ENCODE measurements around the gene GRSF1.

GRSF1 gene

DNA sequence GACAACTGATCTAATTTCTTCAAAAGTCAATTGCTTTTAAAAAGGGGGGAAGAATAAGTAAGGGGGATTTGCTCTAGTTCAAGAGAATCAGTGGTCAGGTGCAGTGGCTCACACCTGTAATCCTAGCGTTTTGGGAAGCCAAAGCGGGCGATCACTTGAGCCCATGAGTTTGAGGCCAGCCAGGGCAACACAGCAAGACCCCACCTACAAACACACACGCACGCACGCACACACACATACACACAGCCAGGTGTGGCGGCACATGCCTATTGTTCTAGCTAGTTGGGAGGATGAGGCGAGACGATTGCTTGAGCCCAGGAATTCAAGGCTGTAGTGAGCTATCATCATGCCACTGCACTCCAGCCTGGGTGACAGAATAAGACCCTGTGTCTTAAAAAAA, 9.6 kb downstream of the GRSF1 start:
- Histone ChIP-seq H3K36me3 (ENCODE audit: control insufficient read depth, insufficient read depth, low read length) (peaks cover 10% of the 10 kb centered on the region), H3K4me3 (replicated peaks; ENCODE audit: low read depth, low read length) (no peak overlapping the region), H3K27me3 (replicated peaks; ENCODE audit: control insufficient read depth, insufficient read depth, low read length) (no peaks in the 10 kb centered on the region)
- TF ChIP-seq, protein P1, sequence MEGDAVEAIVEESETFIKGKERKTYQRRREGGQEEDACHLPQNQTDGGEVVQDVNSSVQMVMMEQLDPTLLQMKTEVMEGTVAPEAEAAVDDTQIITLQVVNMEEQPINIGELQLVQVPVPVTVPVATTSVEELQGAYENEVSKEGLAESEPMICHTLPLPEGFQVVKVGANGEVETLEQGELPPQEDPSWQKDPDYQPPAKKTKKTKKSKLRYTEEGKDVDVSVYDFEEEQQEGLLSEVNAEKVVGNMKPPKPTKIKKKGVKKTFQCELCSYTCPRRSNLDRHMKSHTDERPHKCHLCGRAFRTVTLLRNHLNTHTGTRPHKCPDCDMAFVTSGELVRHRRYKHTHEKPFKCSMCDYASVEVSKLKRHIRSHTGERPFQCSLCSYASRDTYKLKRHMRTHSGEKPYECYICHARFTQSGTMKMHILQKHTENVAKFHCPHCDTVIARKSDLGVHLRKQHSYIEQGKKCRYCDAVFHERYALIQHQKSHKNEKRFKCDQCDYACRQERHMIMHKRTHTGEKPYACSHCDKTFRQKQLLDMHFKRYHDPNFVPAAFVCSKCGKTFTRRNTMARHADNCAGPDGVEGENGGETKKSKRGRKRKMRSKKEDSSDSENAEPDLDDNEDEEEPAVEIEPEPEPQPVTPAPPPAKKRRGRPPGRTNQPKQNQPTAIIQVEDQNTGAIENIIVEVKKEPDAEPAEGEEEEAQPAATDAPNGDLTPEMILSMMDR (IDR thresholded peaks at IDR 0.05; ENCODE audit: insufficient read depth, low read length, poor library complexity, severe bottlenecking), result no peak
- no peak for DNase-seq (ENCODE audit: extremely low read depth, insufficient read length)

- TF ChIP-seq, protein P1 (IDR thresholded peaks at IDR 0.05; ENCODE audit: insufficient read depth, low read length, poor library complexity, severe bottlenecking), result no peak
- H3K4me3 ChIP-seq (replicated peaks; ENCODE audit: low read depth, low read length), result no peak overlapping the region
- peaks cover 10% of the 10 kb centered on the region for H3K36me3 ChIP-seq (ENCODE audit: control insufficient read depth, insufficient read depth, low read length)
- no peaks in the 10 kb centered on the region for H3K27me3 ChIP-seq (replicated peaks; ENCODE audit: control insufficient read depth, insufficient read depth, low read length)
- DNase-seq (ENCODE audit: extremely low read depth, insufficient read length), result no peak
Observed at GRCh38 chr4:70829492-70829891, 10.2 kb downstream of the GRSF1 start.

DNA sequence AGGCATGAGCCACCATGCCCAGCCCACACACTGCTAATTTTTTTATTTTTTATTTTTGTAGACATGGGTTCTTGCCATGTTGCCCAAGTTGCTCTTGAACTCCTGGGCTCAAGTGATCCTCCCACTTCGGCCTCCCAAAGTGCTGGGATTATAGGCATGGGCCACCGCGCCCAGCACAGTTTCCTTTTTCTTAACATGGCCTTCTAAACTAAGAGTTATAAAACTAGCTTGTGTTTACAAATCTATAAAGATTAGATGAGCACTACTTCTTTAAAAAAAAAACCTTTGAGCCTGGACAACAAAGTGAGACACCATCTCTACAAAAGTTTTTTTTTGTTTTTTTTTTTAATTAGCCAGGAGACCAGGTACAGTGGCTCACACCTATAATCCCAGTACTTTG, 10.7 kb downstream of the GRSF1 start:
- no peak overlapping the region for H3K4me3 ChIP-seq (replicated peaks; ENCODE audit: low read depth, low read length)
- peaks cover 10% of the 10 kb centered on the region for H3K36me3 ChIP-seq (ENCODE audit: control insufficient read depth, insufficient read depth, low read length)
- no peaks in the 10 kb centered on the region for H3K27me3 ChIP-seq (replicated peaks; ENCODE audit: control insufficient read depth, insufficient read depth, low read length)
- TF ChIP-seq, protein P1 (IDR thresholded peaks at IDR 0.05; ENCODE audit: insufficient read depth, low read length, poor library complexity, severe bottlenecking), result no peak
- no peak for DNase-seq (ENCODE audit: extremely low read depth, insufficient read length)

DNA sequence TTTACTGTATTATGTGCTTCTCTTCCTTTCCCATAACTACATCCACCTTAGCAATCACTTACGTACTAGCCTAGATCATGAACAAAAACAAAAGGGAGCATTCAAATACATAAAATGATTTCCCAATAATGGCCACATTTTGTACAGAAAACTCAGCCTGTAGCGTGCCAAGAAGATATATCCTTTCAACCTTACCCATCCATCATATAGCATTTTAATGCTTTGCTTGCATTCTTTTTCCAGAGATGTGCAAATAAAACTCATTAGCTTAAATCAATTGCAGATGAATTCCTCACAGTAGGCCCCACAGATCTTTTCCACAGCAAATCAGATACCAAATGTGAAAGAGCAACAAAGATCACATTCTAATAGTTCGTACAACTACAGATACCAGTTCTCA, 20.8 kb downstream of the GRSF1 start:
- Histone ChIP-seq H3K4me3 (replicated peaks; ENCODE audit: low read depth, low read length) (no peak overlapping the region), H3K27me3 (replicated peaks; ENCODE audit: control insufficient read depth, insufficient read depth, low read length) (no peaks in the 10 kb centered on the region), H3K36me3 (ENCODE audit: control insufficient read depth, insufficient read depth, low read length) (peaks cover 5% of the 10 kb centered on the region)
- TF ChIP-seq, protein P1 (IDR thresholded peaks at IDR 0.05; ENCODE audit: insufficient read depth, low read length, poor library complexity, severe bottlenecking), result no peak
- DNase-seq (ENCODE audit: extremely low read depth, insufficient read length), result no peak

GRCh38 chr4:70818173-70818855, 21.4 kb downstream of the GRSF1 start:
- DNase-seq (ENCODE audit: extremely low read depth, insufficient read length), result no peak
- Histone ChIP-seq H3K36me3 (ENCODE audit: control insufficient read depth, insufficient read depth, low read length) (peaks cover 4% of the 10 kb centered on the region; the same call in 1 of the 2 replicates), H3K27me3 (replicated peaks; ENCODE audit: control insufficient read depth, insufficient read depth, low read length) (no peaks in the 10 kb centered on the region)

More at GRCh38 chr4:70818173-70818855, 21.4 kb downstream of the GRSF1 start:
- TF ChIP-seq, protein P1 (IDR thresholded peaks at IDR 0.05; ENCODE audit: insufficient read depth, low read length, poor library complexity, severe bottlenecking), result no peak
- no peak overlapping the region for H3K4me3 ChIP-seq (replicated peaks; ENCODE audit: low read depth, low read length)
